Measurements from ENCODE around the gene LRMDA.

Gene LRMDA

GRCh38 chr10:76031099-76031498 is 599.7 kb downstream of the LRMDA start:
- no peak for DNase-seq (ENCODE audit: low read depth)

- no peak for DNase-seq (ENCODE audit: low read depth)
Measured at GRCh38 chr10:76031769-76032699, 600.6 kb downstream of the LRMDA start.

GRCh38 chr10:76032700-76033039 is 601.2 kb downstream of the LRMDA start:
- DNase-seq (ENCODE audit: low read depth), result no peak

- DNase-seq (ENCODE audit: low read depth), result no peak
Measured at GRCh38 chr10:76033457-76034196, 602.2 kb downstream of the LRMDA start.

- no peak for DNase-seq (ENCODE audit: low read depth)
Measured at GRCh38 chr10:76034353-76035205, 603.2 kb downstream of the LRMDA start.

- DNase-seq (ENCODE audit: low read depth), result no peak
Measured at GRCh38 chr10:76035206-76036110, 604.0 kb downstream of the LRMDA start.

- no peak for DNase-seq (ENCODE audit: low read depth)
Measured at GRCh38 chr10:76036111-76036940, 604.9 kb downstream of the LRMDA start.

GRCh38 chr10:76036962-76037361 is 605.5 kb downstream of the LRMDA start:
- no peak for DNase-seq (ENCODE audit: low read depth)

- no peak for DNase-seq (ENCODE audit: low read depth)
Measured at GRCh38 chr10:76037531-76038155, 606.2 kb downstream of the LRMDA start.

- DNase-seq (ENCODE audit: low read depth), result no peak
Measured at GRCh38 chr10:76038696-76039095, 607.3 kb downstream of the LRMDA start.

- DNase-seq (ENCODE audit: low read depth), result no peak
Measured at GRCh38 chr10:76040107-76040829, 608.8 kb downstream of the LRMDA start.

GRCh38 chr10:76040830-76041220 is 609.4 kb downstream of the LRMDA start:
- no peak for DNase-seq (ENCODE audit: low read depth)

GRCh38 chr10:76041551-76041950 is 610.1 kb downstream of the LRMDA start:
- no peak for DNase-seq (ENCODE audit: low read depth)

GRCh38 chr10:76043261-76043660 is 611.8 kb downstream of the LRMDA start:
- DNase-seq (ENCODE audit: low read depth), result no peak

GRCh38 chr10:76044751-76045150 is 613.3 kb downstream of the LRMDA start:
- no peak for DNase-seq (ENCODE audit: low read depth)

- no peak for DNase-seq (ENCODE audit: low read depth)
Measured at GRCh38 chr10:76045174-76045573, 613.8 kb downstream of the LRMDA start.

- no peak for DNase-seq (ENCODE audit: low read depth)
Measured at GRCh38 chr10:76047521-76047920, 616.1 kb downstream of the LRMDA start.

- no peak for DNase-seq (ENCODE audit: low read depth)
Measured at GRCh38 chr10:76049581-76050290, 618.3 kb downstream of the LRMDA start.

GRCh38 chr10:76050291-76050625 is 618.8 kb downstream of the LRMDA start:
- DNase-seq (ENCODE audit: low read depth), result no peak

Measured in T follicular helper cell (primary cell).